DOHH2 (cell line): Measurements from ENCODE around the gene ACTL6B.
A peak's percentile ranks its signal among the peaks of the same experiment; 100 is the strongest.

ENCODE experiments used
- H3F3A ChIP-seq: fragments of 200-600 bp; sonication (generic), shearing (Covaris generic); 2 replicates; pipeline ENCODE4 v1.6.0; 2016; ENCODE audit warnings: antibody characterized with exemption, mild to moderate bottlenecking; ENCODE audit not compliant: control insufficient read depth, insufficient read depth
- H3K27ac ChIP-seq: fragments of 200-600 bp; sonication (generic); 2 replicates; pipeline ENCODE4 v1.5.1; 2014; ENCODE audit warnings: low read depth, mild to moderate bottlenecking, low read length, moderate library complexity
- H3K27me3 ChIP-seq: fragments of 200-600 bp; sonication (generic); 2 replicates; pipeline ENCODE4 v1.6.1; 2014; ENCODE audit warnings: mild to moderate bottlenecking, low read length, mixed read lengths; ENCODE audit not compliant: control insufficient read depth
- H3K36me3 ChIP-seq: fragments of 200-600 bp; sonication (generic); 2 replicates; pipeline ENCODE4 v1.6.1; 2014; ENCODE audit warnings: mild to moderate bottlenecking, low read length, moderate library complexity, mixed read lengths; ENCODE audit not compliant: control insufficient read depth
- H3K4me1 ChIP-seq: fragments of 200-600 bp; sonication (generic); 2 replicates; pipeline ENCODE4 v1.6.1; 2014; ENCODE audit warnings: mild to moderate bottlenecking, low read length, mixed read lengths; ENCODE audit not compliant: control insufficient read depth
- H3K4me2 ChIP-seq: fragments of 200-600 bp; sonication (generic); 2 replicates; pipeline ENCODE4 v1.6.0; 2014; ENCODE audit warnings: mild to moderate bottlenecking, low read length, moderate library complexity
- H3K4me3 ChIP-seq: fragments of 200-600 bp; sonication (generic); 2 replicates; pipeline ENCODE4 v1.5.1; 2014; ENCODE audit warnings: mild to moderate bottlenecking, low read length, mixed read lengths
- H3K79me2 ChIP-seq: fragments of 200-600 bp; sonication (generic); 2 replicates; pipeline ENCODE4 v1.6.1; 2014; ENCODE audit warnings: mild to moderate bottlenecking, low read length, mixed read lengths; ENCODE audit not compliant: control insufficient read depth
- H3K9me2 ChIP-seq: fragments of 200-600 bp; sonication (generic); replicated peaks from 2 replicates; pipeline ENCODE4 v1.6.1; 2014; ENCODE audit warnings: mild to moderate bottlenecking, low read length, mixed read lengths; ENCODE audit not compliant: control insufficient read depth
- H3K9me3 ChIP-seq: fragments of 200-600 bp; sonication (generic); 2 replicates; pipeline ENCODE4 v1.6.1; 2014; ENCODE audit warnings: antibody characterized with exemption, low read length, mixed read lengths; ENCODE audit not compliant: control insufficient read depth, insufficient read depth
- H4K20me1 ChIP-seq: fragments of 200-600 bp; sonication (generic); 2 replicates; pipeline ENCODE4 v1.6.0; 2014; ENCODE audit warnings: low read depth, mild to moderate bottlenecking, antibody characterized with exemption, low read length, moderate library complexity; ENCODE audit not compliant: control insufficient read depth, insufficient read depth
- EZH2phosphoT487 ChIP-seq: fragments of 200-600 bp; sonication (generic); IDR thresholded peaks from 2 replicates; pipeline ENCODE4 v1.6.1; 2017; ENCODE audit warnings: borderline replicate concordance, mild to moderate bottlenecking, antibody characterized with exemption, low read length, moderate library complexity, mixed read lengths
- TF ChIP-seq, protein P1 (sequence below): fragments of 200-600 bp; sonication (generic); IDR thresholded peaks from one replicate; pipeline ENCODE4 v1.5.1; 2014; ENCODE audit warnings: antibody characterized with exemption, mild to moderate bottlenecking, low read depth, low read length; ENCODE audit not compliant: poor library complexity, severe bottlenecking

Gene ACTL6B

DNA sequence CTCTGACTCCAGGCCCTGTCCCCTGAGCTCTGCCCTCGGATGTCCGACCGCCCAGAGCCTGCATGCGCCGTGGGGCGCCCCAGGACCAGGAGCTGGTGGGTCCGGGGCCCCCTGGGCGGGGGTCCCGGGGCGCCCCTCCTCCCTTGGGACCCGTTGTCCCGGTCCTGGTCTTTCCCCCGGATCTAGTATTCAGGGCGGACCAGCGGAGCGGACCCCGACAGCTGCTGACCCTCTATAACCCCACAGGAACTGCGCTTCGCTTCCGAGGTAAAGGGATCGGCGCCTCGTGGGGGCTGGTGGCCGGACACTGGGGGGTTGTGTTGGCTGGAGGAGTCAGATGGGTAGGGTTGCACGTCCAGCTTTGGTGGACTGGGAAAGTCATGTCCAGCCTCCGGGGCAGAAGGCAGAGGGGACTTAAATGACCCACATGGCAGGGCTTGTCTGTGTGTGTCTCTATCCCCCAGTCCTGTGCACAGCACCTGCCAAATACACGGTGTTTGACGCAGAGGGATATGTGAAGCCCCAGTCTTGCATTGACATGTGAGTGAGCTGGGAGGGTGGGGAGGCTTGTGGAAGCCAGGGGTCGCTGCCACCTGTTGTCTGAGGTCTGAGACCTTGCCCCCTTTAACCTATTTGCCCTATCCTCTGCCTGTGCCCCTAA is 43.4 kb downstream of the ACTL6B start:
- no peaks in the 10 kb centered on the region for H3K79me2 ChIP-seq
- no peaks in the 10 kb centered on the region for H3K9me2 ChIP-seq
- H3K4me2 ChIP-seq, result peak overlapping the region; percentile 81
- peaks cover 27% of the 10 kb centered on the region for H3K27me3 ChIP-seq
- peaks cover 6% of the 10 kb centered on the region for H3F3A ChIP-seq
- H3K4me3 ChIP-seq, result peak overlapping the region; percentile 76
- H3K36me3 ChIP-seq, result no peaks in the 10 kb centered on the region
- H3K9me3 ChIP-seq, result no peaks in the 10 kb centered on the region
- no peak overlapping the region for H3K27ac ChIP-seq
- H3K4me1 ChIP-seq, result peaks cover 11% of the 10 kb centered on the region
- no peaks in the 10 kb centered on the region for H4K20me1 ChIP-seq
- TF ChIP-seq, protein P1, sequence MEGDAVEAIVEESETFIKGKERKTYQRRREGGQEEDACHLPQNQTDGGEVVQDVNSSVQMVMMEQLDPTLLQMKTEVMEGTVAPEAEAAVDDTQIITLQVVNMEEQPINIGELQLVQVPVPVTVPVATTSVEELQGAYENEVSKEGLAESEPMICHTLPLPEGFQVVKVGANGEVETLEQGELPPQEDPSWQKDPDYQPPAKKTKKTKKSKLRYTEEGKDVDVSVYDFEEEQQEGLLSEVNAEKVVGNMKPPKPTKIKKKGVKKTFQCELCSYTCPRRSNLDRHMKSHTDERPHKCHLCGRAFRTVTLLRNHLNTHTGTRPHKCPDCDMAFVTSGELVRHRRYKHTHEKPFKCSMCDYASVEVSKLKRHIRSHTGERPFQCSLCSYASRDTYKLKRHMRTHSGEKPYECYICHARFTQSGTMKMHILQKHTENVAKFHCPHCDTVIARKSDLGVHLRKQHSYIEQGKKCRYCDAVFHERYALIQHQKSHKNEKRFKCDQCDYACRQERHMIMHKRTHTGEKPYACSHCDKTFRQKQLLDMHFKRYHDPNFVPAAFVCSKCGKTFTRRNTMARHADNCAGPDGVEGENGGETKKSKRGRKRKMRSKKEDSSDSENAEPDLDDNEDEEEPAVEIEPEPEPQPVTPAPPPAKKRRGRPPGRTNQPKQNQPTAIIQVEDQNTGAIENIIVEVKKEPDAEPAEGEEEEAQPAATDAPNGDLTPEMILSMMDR, result peak; percentile 52
- no peak for TF ChIP-seq EZH2phosphoT487

DNA sequence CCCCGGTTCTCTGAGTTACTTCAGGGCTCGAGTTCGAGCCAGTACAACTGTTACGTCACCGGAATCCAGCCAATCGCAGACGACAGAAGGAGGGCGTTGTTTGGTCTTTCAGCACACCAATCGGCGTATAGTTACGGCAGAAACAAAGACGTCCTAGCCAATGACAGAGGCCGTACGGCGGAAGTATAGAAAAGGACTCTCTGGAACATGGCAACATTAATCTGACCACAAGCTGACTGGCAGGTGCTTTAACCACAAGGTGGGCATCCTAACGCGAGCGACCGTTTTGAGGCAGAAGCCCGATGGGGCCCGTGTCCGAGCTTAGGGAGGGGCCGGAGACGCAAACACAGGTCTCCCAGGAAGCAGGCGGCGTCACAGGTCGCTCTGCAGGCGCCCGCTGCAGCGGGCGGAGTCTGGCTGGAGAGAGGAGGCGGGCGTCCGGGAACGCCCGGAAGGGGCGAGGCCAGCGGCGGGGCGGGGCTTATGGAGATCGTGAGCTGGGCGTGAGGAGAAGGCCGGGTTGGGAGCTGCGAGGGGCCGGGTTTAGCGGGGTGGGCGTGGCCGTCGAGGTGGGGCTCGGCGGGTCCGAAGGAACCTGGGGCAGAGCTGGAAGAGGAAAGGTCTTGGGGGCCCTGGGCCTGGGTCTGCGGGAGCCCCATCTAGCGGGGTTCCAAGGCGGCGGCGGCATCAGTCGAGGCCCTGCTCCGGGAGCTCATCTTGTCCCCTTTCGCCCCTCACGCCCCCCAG is 44.1 kb downstream of the ACTL6B start, which contains the start of gene MOSPD3:
TSS of gene MOSPD3 (plus strand) at position 558 of the 747 bp plus-strand sequence. CDS start 252 bp downstream, outside the sequence.
- no peaks in the 10 kb centered on the region for H3K9me3 ChIP-seq
- peak within 1 kb of the TSS; percentile 81 for H3K4me2 ChIP-seq
- TF ChIP-seq, protein P1, result no peak
- no peak for TF ChIP-seq EZH2phosphoT487
- peak within 1 kb of the TSS; percentile 76 for H3K4me3 ChIP-seq
- no peaks in the 10 kb centered on the region for H3K79me2 ChIP-seq
- peaks cover 6% of the 10 kb centered on the region for H3F3A ChIP-seq
- H4K20me1 ChIP-seq, result no peaks in the 10 kb centered on the region
- peaks cover 24% of the 10 kb centered on the region for H3K27me3 ChIP-seq
- no peaks in the 10 kb centered on the region for H3K36me3 ChIP-seq
- H3K9me2 ChIP-seq, result no peaks in the 10 kb centered on the region
- H3K27ac ChIP-seq, result peak within 1 kb of the TSS; percentile 74
- peaks cover 11% of the 10 kb centered on the region for H3K4me1 ChIP-seq

DNA sequence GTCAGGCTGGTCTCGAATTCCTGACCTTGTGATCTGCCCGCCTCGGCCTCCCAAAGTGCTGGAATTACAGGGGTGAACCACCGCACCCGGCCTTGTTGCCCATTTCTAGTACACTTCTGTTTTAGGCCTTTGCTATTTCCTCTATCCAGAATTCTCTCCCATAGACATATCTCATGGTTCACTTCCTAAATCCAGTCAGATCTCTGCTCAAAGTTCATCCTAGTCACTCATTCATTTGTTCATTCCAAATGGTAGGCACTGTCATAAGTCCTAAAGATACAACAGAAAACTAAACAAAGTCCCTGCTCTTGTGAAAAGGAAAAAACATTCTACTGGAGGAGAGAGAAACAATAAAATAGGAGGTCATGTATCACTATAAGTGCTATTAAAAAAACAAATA is 46.3 kb downstream of the ACTL6B start:
- H3K9me3 ChIP-seq, result no peaks in the 10 kb centered on the region
- H4K20me1 ChIP-seq, result no peaks in the 10 kb centered on the region
- no peaks in the 10 kb centered on the region for H3K79me2 ChIP-seq
- H3K27me3 ChIP-seq, result peaks cover 33% of the 10 kb centered on the region
- no peaks in the 10 kb centered on the region for H3K36me3 ChIP-seq
- H3K4me1 ChIP-seq, result peaks cover 19% of the 10 kb centered on the region
- peaks cover 6% of the 10 kb centered on the region for H3F3A ChIP-seq
- TF ChIP-seq, protein P1, result no peak
- TF ChIP-seq EZH2phosphoT487, result no peak
- no peak overlapping the region for H3K4me3 ChIP-seq
- no peak overlapping the region for H3K27ac ChIP-seq
- H3K9me2 ChIP-seq, result no peaks in the 10 kb centered on the region
- H3K4me2 ChIP-seq, result no peak overlapping the region
